Natural killer cell treated with Interleukin-12 subunit alpha and Interleukin-12 subunit beta and Interleukin-15 and Interleukin-18, amount 100 ng/mL, for 72 hours (primary cell): ENCODE data around the gene PGAP3. TPM values are rescaled to one million over a fixed set of nuclear protein-coding genes. Genes with fewer than 3 reads are reported as not detected.
"Not testable (repeated sequence)": the region's sequence is repeated elsewhere in the genome, so short reads cannot be mapped to it uniquely, and the experiment has no call there.

Experiments used
- ATAC-seq, 2 donors: fragments of 150-1000 bp; cut with Tn5 transposase in 1 of 2; sonication (Bioruptor Pico), chemical (Tn5 transposase) in 1 of 2; 2 replicates each; pipeline ENCODE4 v1.10.0; 2021
- DNase-seq: peaks from one replicate; pipeline ENCODE4 v3.0.0; 2022; ENCODE audit warnings: low spot score
- H3K27ac Mint-ChIP-seq, 2 donors: 1 replicate in 1 of 2; 2 replicates in 1 of 2; pipeline ENCODE4 v1.8.0; 2022; ENCODE audit warnings: mixed read lengths in 2 of 2, mild to moderate bottlenecking in 1 of 2, moderate library complexity in 1 of 2
- H3K27me3 Mint-ChIP-seq, 2 donors: 1 replicate in 1 of 2; 2 replicates in 1 of 2; pipeline ENCODE4 v1.8.0; 2022; ENCODE audit warnings: mixed read lengths in 2 of 2
- H3K36me3 Mint-ChIP-seq: one replicate; pipeline ENCODE4 v1.8.0; 2022; ENCODE audit warnings: mixed read lengths
- H3K4me1 Mint-ChIP-seq, 2 donors: 1 replicate in 1 of 2; 2 replicates in 1 of 2; pipeline ENCODE4 v1.8.0; 2022; ENCODE audit warnings: low read depth in 2 of 2, mixed read lengths in 2 of 2, mild to moderate bottlenecking in 1 of 2
- H3K4me3 Mint-ChIP-seq: one replicate; pipeline ENCODE4 v1.8.0; 2022; ENCODE audit warnings: mixed read lengths
- H3K9me3 Mint-ChIP-seq: 2 replicates; pipeline ENCODE4 v1.8.0; 2022; ENCODE audit warnings: mixed read lengths
- total RNA-seq, 2 donors: library from RNA; stranded (reverse); gene quantifications; one replicate each; pipeline ENCODE4 v1.2.3, GENCODE V29; 2022

PGAP3 gene
- total RNA-seq, 2 donors from 2014 or later, result 8.8 to 13.7 TPM

DNA sequence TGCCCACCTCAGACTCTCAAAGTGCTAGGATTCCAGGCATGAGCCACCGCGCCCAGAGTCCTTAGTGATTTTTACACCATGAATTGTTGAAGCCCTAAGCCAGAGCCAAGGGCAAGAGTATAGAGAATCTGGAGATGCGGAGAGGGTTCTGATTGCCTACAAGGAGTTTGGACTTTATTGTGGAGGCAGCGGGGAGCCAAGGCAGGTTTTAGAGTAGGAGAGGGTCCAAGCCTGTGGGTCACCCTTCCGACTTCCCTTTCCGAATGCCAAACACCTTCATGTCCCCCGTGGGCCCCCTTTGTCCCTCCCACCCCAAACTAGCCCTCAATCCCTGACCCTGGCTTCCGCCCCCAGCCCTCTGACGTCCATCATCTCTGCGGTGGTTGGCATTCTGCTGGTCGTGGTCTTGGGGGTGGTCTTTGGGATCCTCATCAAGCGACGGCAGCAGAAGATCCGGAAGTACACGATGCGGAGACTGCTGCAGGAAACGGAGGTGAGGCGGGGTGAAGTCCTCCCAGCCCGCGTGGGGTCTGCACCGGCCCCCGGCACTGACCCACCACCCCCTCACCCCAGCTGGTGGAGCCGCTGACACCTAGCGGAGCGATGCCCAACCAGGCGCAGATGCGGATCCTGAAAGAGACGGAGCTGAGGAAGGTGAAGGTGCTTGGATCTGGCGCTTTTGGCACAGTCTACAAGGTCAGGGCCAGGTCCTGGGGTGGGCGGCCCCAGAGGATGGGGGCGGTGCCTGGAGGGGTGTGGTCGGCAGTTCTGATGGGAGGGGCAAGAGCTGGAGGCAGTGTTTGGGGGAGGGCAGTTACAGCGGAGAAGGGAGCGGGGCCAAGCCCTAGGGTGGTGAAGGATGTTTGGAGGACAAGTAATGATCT lies 35.4 kb upstream of the PGAP3 start:
- ATAC-seq (peak in 1 of 2 donors; percentile 28), DNase-seq (no peak)
- Mint-ChIP-seq H3K4me3 (no peak overlapping the region), H3K27me3 (no peaks in the 10 kb centered on the region), H3K9me3 (no peaks in the 10 kb centered on the region), H3K4me1 (peaks cover 5 to 11% of the 10 kb centered on the region in 2 donors), H3K27ac (no peak overlapping the region), H3K36me3 (no peaks in the 10 kb centered on the region)

DNA sequence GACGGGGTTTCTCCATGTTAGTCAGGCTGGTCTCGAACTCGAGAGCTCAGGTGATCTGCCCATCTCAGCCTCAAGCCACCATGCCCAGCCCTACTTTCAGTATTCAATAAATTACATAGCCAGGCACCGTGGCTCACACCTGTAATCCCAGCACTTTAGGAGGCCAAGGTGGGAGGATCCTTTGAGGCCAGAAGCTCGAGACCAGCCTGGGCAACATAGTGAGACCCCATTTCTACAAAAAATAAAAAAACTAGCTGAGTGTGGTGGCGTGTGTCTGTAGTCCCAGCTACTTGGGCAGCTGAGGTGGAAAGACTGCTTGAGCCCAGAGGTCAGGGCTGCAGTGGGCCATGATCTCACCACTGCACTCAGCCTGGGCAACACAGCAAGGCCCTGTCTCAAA lies 34.2 kb upstream of the PGAP3 start:
- H3K27me3 Mint-ChIP-seq, result no peaks in the 10 kb centered on the region
- no peak overlapping the region for H3K4me3 Mint-ChIP-seq
- no peak overlapping the region for H3K27ac Mint-ChIP-seq
- ATAC-seq (no peak), DNase-seq (no peak)
- peaks cover 5 to 10% of the 10 kb centered on the region in 2 donors for H3K4me1 Mint-ChIP-seq
- H3K9me3 Mint-ChIP-seq, result no peaks in the 10 kb centered on the region
- H3K36me3 Mint-ChIP-seq, result no peaks in the 10 kb centered on the region

DNA sequence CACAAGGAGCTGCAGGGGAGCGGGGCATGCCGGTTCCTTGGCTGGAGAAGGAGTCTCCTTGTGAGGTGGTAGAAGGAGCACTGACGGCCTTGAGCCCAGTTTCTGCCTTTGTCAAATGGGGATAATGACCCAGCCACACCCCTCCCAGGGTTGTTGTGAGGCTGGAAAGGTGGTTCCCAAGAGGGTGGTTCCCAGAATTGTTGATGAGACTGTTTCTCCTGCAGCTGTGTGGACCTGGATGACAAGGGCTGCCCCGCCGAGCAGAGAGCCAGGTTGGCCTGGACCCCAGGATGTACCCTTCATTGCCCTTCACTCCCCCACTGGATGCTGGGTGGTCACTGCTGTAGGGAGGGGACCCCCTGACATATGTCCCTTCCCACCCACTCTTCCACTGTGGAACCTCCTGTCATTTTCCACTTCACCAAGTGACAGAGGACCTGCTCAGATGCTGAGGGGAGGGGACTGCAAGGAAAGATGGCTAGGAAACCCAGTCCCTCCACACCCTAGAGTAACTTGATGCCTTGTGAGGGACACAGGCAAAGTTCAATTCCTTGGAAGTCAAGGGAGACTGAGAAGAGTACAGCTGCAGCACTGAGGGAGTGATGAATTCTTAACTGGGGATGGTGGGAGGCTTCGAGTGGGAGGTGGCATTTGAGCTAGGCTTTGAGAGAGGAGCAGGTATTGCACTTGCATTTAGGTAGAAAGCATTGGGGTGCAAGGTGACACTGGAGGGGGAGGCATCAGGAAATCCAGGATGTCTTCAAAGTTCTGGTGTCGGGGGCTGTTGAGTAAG lies 31.9 kb upstream of the PGAP3 start:
- Mint-ChIP-seq H3K4me1 (peaks cover 4 to 5% of the 10 kb centered on the region in 2 donors), H3K36me3 (no peaks in the 10 kb centered on the region), H3K9me3 (no peaks in the 10 kb centered on the region), H3K27ac (peak overlapping the region in 1 of 2 donors; percentile 14), H3K27me3 (no peaks in the 10 kb centered on the region), H3K4me3 (no peak overlapping the region)
- DNase-seq (no peak), ATAC-seq (no peak)

DNA sequence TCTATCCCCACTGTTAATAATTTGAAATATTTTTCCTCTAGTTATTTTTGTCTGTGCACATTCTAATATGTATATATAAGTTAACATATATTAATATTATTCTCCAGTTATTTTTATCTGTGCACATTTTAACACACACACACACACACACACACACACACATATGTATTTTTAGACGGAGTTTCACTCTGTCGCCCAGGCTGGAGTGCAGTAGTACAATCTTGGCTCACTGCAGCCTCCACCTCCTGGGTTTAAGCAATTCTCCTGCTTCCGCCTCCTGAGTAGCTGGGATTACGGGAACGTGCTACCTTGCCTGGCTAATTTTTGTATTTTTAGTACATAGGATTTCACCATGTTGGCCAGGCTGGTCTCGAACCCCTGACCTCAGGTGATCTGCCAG lies 29.8 kb upstream of the PGAP3 start:
- no peak overlapping the region for H3K4me3 Mint-ChIP-seq
- DNase-seq, result no peak
- H3K9me3 Mint-ChIP-seq, result no peaks in the 10 kb centered on the region
- H3K27me3 Mint-ChIP-seq, result no peaks in the 10 kb centered on the region
- ATAC-seq, result no peak
- H3K27ac Mint-ChIP-seq, result no peak overlapping the region
- peaks cover 4 to 5% of the 10 kb centered on the region in 2 donors for H3K4me1 Mint-ChIP-seq
- H3K36me3 Mint-ChIP-seq, result no peaks in the 10 kb centered on the region

DNA sequence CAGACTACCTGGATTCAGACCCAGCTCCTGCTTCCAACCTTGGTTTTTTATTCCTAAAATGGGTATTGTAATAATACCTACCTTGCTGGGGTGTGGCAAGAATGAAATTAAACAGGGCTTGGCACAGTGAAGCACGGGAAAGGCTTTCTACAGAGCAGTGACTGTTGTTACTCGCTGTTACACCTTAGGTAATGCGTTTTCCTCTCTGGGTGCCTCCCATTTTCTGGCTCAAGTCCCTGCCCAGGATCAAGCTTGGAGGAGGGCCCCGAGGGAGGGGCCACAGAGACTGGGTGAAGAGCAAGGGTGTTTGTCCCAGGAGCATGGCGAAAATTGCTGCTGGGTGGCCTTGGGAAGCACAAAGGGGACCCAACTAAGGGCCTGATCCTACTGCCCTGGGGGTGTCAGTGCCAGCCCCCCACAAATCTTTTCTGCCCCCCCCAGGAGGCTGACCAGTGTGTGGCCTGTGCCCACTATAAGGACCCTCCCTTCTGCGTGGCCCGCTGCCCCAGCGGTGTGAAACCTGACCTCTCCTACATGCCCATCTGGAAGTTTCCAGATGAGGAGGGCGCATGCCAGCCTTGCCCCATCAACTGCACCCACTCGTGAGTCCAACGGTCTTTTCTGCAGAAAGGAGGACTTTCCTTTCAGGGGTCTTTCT lies 29.2 kb upstream of the PGAP3 start:
- DNase-seq, result no peak
- H3K4me1 Mint-ChIP-seq, result peaks cover 4 to 5% of the 10 kb centered on the region in 2 donors
- no peaks in the 10 kb centered on the region for H3K9me3 Mint-ChIP-seq
- no peak overlapping the region for H3K4me3 Mint-ChIP-seq
- no peak for ATAC-seq
- H3K27ac Mint-ChIP-seq, result no peak overlapping the region
- no peaks in the 10 kb centered on the region for H3K36me3 Mint-ChIP-seq
- H3K27me3 Mint-ChIP-seq, result no peaks in the 10 kb centered on the region

DNA sequence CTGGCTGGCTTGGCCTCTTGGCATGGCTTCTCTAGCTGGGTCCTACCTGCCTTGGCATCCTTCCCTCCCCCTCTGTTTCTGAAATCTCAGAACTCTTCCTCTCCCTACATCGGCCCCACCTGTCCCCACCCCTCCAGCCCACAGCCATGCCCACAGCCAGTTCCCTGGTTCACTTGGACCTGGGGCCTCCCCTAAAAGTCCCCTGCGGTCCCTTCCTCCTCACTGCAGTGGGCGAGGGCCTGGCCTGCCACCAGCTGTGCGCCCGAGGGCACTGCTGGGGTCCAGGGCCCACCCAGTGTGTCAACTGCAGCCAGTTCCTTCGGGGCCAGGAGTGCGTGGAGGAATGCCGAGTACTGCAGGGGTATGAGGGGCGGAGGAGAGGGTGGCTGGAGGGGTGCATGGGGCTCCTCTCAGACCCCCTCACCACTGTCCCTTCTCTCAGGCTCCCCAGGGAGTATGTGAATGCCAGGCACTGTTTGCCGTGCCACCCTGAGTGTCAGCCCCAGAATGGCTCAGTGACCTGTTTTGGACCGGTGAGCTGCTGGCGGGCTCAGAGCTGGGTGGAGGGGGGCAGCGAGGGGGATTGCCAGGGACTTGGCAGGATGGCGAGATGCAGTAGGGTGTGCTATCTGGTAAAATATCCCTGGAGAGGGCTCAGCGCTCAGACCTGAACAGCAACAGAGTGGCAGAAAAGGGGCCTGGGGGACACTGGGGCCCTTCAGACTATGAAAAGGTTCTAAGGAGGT lies 28.4 kb upstream of the PGAP3 start:
- no peaks in the 10 kb centered on the region for H3K9me3 Mint-ChIP-seq
- H3K4me3 Mint-ChIP-seq, result no peak overlapping the region
- no peak overlapping the region for H3K27ac Mint-ChIP-seq
- peaks cover 9 to 11% of the 10 kb centered on the region in 2 donors for H3K4me1 Mint-ChIP-seq
- no peak for ATAC-seq
- no peak for DNase-seq
- no peaks in the 10 kb centered on the region for H3K27me3 Mint-ChIP-seq
- no peaks in the 10 kb centered on the region for H3K36me3 Mint-ChIP-seq

DNA sequence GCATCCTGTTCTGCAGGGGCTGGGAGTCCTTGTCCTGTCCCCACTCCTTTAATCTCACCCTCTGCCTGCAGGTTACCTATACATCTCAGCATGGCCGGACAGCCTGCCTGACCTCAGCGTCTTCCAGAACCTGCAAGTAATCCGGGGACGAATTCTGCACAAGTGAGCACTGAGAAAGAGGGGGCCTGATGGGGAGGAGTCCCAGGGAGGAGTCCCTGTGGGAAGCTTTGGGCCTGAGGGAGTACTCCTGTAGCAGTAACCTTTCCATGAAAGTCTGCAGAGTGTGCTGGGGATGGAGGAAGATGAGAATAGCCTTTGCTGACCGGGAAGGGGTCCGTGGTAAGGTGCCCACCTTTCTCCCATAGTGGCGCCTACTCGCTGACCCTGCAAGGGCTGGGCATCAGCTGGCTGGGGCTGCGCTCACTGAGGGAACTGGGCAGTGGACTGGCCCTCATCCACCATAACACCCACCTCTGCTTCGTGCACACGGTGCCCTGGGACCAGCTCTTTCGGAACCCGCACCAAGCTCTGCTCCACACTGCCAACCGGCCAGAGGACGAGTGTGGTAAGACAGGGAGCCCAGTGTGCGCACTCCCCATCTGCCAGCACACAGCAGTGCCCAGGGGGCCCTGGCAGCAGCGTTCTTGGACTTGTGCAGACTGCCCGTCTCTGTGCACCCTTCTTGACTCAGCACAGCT lies 27.7 kb upstream of the PGAP3 start:
- no peak for ATAC-seq
- no peak for DNase-seq
- Mint-ChIP-seq H3K36me3 (no peaks in the 10 kb centered on the region), H3K4me1 (peaks cover 9 to 11% of the 10 kb centered on the region in 2 donors), H3K27ac (no peak overlapping the region), H3K27me3 (no peaks in the 10 kb centered on the region), H3K4me3 (no peak overlapping the region), H3K9me3 (no peaks in the 10 kb centered on the region)

DNA sequence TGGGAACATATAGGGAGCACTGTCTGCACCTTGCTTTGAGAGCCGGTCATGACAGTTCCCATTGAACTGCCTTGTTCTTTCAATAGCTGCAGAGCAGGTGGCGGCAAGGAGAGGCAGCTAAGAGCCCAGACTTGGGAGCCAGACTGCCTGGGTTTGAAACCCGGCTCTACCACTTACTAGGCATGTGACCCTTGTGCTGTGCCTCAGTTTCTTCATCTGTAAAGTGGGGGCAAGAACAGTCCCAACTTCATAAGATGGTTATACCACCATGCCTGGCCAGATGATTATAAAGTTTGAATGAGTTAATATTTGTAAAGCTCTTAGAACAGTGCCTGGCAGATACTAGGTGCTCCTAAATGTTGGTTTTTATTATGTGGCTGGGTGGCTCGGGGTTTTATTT lies 26.4 kb upstream of the PGAP3 start:
- H3K9me3 Mint-ChIP-seq, result no peaks in the 10 kb centered on the region
- no peak overlapping the region for H3K4me3 Mint-ChIP-seq

DNA sequence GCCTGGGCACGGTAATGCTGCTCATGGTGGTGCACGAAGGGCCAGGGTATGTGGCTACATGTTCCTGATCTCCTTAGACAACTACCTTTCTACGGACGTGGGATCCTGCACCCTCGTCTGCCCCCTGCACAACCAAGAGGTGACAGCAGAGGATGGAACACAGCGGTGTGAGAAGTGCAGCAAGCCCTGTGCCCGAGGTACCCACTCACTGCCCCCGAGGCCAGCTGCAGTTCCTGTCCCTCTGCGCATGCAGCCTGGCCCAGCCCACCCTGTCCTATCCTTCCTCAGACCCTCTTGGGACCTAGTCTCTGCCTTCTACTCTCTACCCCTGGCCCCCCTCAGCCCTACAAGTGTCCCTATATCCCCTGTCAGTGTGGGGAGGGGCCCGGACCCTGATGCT lies 24.0 kb upstream of the PGAP3 start:
- Mint-ChIP-seq H3K9me3 (no peaks in the 10 kb centered on the region), H3K27ac (peak overlapping the region in 1 of 2 donors; percentile 39), H3K4me3 (no peak overlapping the region), H3K36me3 (no peaks in the 10 kb centered on the region), H3K27me3 (no peaks in the 10 kb centered on the region), H3K4me1 (peaks cover 29 to 30% of the 10 kb centered on the region in 2 donors)
- ATAC-seq (no peak), DNase-seq (no peak)

More for the DNA sequence above, 26.4 kb upstream of the PGAP3 start:
- Mint-ChIP-seq H3K36me3 (no peaks in the 10 kb centered on the region), H3K27ac (no peak overlapping the region), H3K27me3 (no peaks in the 10 kb centered on the region), H3K4me1 (peaks cover 11 to 15% of the 10 kb centered on the region in 2 donors)
- DNase-seq (no peak), ATAC-seq (no peak)

DNA sequence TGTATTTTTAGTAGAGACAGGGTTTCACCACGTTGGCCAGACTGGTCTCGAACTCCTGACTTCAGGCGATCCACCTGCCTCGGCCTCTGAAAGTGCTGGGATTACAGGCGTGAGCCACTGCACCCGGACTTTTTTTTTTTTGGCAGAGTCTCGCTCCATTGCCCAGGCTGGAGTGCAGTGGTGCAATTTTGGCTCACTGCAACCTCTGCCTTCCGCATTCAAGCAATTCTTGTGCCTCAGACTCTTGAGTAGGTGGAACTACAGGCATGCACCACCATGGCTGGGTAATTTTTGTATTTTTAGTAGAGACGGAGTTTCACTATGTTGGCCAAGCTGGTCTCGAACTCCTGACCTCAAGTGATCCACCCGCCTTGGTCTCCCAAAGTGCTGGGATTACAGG lies 23.2 kb upstream of the PGAP3 start:
- not testable (repeated sequence) for H3K9me3 Mint-ChIP-seq, DNase-seq, H3K27me3 Mint-ChIP-seq, H3K36me3 Mint-ChIP-seq, H3K4me3 Mint-ChIP-seq, ATAC-seq
- Mint-ChIP-seq H3K27ac (peak overlapping the region in 1 of 2 donors; percentile 39), H3K4me1 (peaks cover 30 to 31% of the 10 kb centered on the region in 2 donors)

DNA sequence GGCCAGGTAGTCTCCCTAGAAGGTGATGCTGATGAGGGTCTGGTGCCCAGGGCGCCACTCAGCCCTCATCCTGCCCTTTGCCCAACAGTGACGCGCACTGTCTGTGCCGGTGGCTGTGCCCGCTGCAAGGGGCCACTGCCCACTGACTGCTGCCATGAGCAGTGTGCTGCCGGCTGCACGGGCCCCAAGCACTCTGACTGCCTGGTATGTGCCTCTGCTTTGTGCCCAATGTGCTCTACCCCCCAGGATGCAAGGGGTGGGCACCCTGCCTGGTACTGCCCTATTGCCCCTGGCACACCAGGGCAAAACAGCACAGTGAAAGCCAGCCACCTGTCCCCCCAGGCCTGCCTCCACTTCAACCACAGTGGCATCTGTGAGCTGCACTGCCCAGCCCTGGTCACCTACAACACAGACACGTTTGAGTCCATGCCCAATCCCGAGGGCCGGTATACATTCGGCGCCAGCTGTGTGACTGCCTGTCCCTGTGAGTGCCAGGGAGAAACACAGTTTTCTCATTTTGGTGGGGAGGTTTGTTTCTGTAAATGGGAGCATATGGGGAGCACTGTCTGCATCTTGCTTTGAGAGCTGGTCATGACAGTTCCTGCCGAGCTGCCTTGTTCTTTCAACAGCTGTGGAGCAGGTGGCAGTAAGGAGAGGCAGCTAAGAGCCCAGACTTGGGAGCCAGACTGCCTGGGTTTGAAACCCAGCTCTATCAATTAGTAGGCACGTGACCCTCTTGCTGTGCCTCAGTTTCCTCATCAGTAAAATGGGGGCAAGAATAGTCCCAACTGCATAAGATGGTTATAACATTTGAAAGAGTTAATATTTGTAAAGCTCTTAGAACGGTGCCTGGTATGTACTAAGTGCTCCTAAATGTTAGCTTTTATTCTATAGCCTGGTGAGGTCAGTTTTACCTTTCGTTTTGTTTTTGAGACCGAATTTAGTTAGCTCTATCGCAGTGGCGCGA lies 22.4 kb upstream of the PGAP3 start:
- peak overlapping the region; percentile 75 for H3K4me3 Mint-ChIP-seq

More for the DNA sequence above, 22.4 kb upstream of the PGAP3 start:
- peak overlapping the region; percentile 78 to 92 for H3K27ac Mint-ChIP-seq
- H3K36me3 Mint-ChIP-seq, result no peaks in the 10 kb centered on the region
- H3K4me1 Mint-ChIP-seq, result peaks cover 30 to 31% of the 10 kb centered on the region in 2 donors
- H3K27me3 Mint-ChIP-seq, result no peaks in the 10 kb centered on the region
- no peaks in the 10 kb centered on the region for H3K9me3 Mint-ChIP-seq
- ATAC-seq (peak; percentile 12 to 62), DNase-seq (no peak)
